Astrocyte (in vitro differentiated cells and primary cell): ENCODE measurements around the gene MAP1B. TPM values are rescaled to one million over a fixed set of nuclear protein-coding genes. Genes with fewer than 3 reads are reported as not detected.
"Not testable (repeated sequence)": the region's sequence is repeated elsewhere in the genome, so short reads cannot be mapped to it uniquely, and the experiment has no call there.

Experiments used
- DNase-seq: peaks from one replicate; pipeline ENCODE4 v3.0.0-alpha.2; 2010; ENCODE audit warnings: low read depth
- FAIRE-seq: peaks from 2 replicates; lab custom pipeline; 2011; peaks lifted over from hg19 to GRCh38; lab: Jason Lieb, UNC
- H2AFZ ChIP-seq: 2 replicates; pipeline ENCODE4 v1.6.0; 2012; ENCODE audit warnings: low read depth, low read length, inconsistent platforms
- H3K27ac ChIP-seq: 2 replicates; pipeline ENCODE4 v1.5.1; 2011; ENCODE audit warnings: low read depth, low read length, inconsistent platforms
- H3K27me3 ChIP-seq: 2 replicates; pipeline ENCODE4 v1.6.0; 2011; ENCODE audit warnings: low read length, inconsistent platforms; ENCODE audit not compliant: insufficient read depth
- H3K36me3 ChIP-seq: 2 replicates; pipeline ENCODE4 v1.5.1; 2011; ENCODE audit warnings: low read length, inconsistent platforms; ENCODE audit not compliant: insufficient read depth
- H3K4me1 ChIP-seq: 2 replicates; pipeline ENCODE4 v1.5.1; 2011; ENCODE audit warnings: low read length, inconsistent platforms; ENCODE audit not compliant: insufficient read depth
- H3K4me2 ChIP-seq: 2 replicates; pipeline ENCODE4 v1.6.0; 2012; ENCODE audit warnings: low read length, inconsistent platforms
- H3K4me3 ChIP-seq: 2 replicates; pipeline ENCODE4 v1.5.1; 2011; ENCODE audit warnings: low read depth, mild to moderate bottlenecking, low read length, inconsistent platforms; ENCODE audit not compliant: insufficient read depth
- H3K79me2 ChIP-seq: 2 replicates; pipeline ENCODE4 v1.6.0; 2012; ENCODE audit warnings: mild to moderate bottlenecking, low read length, inconsistent platforms; ENCODE audit not compliant: insufficient read depth
- H3K9ac ChIP-seq: 2 replicates; pipeline ENCODE4 v1.6.0; 2012; ENCODE audit warnings: mild to moderate bottlenecking, low read length, inconsistent platforms
- H3K9me3 ChIP-seq: 2 replicates; pipeline ENCODE4 v1.5.1; 2012; ENCODE audit warnings: low read depth, mild to moderate bottlenecking, low read length, inconsistent platforms; ENCODE audit not compliant: insufficient read depth
- H4K20me1 ChIP-seq: 2 replicates; pipeline ENCODE4 v1.6.0; 2012; ENCODE audit warnings: low read length, inconsistent platforms; ENCODE audit not compliant: insufficient read depth
- H3K27ac Mint-ChIP-seq: one replicate; pipeline ENCODE4 v1.8.0; 2021; ENCODE audit warnings: mild to moderate bottlenecking, mixed read lengths; ENCODE audit not compliant: unreplicated experiment
- H3K27me3 Mint-ChIP-seq: one replicate; pipeline ENCODE4 v1.8.0; 2021; ENCODE audit warnings: low read depth, mixed read lengths; ENCODE audit not compliant: unreplicated experiment
- H3K36me3 Mint-ChIP-seq: one replicate; pipeline ENCODE4 v1.8.0; 2021; ENCODE audit warnings: low read depth, mixed read lengths; ENCODE audit not compliant: unreplicated experiment
- H3K4me1 Mint-ChIP-seq: one replicate; pipeline ENCODE4 v1.8.0; 2021; ENCODE audit warnings: low read depth, mixed read lengths; ENCODE audit not compliant: unreplicated experiment
- H3K4me3 Mint-ChIP-seq: one replicate; pipeline ENCODE4 v1.8.0; 2021; ENCODE audit warnings: mild to moderate bottlenecking, moderate library complexity, mixed read lengths; ENCODE audit not compliant: unreplicated experiment
- H3K9me3 Mint-ChIP-seq: one replicate; pipeline ENCODE4 v1.8.0; 2021; ENCODE audit warnings: mild to moderate bottlenecking, mixed read lengths; ENCODE audit not compliant: unreplicated experiment
- EZH2 ChIP-seq: IDR thresholded peaks from 2 replicates; pipeline ENCODE4 v1.6.1; 2012; ENCODE audit warnings: mild to moderate bottlenecking, low read length, inconsistent platforms; ENCODE audit not compliant: insufficient read depth
- total RNA-seq: library from RNA; stranded (reverse); gene quantifications from 2 replicates; pipeline ENCODE4 v1.2.1, GENCODE V29; 2021
- TF ChIP-seq, protein P1 (sequence below): IDR thresholded peaks from 2 replicates; pipeline ENCODE4 v1.5.1; 2011; ENCODE audit warnings: low read depth, mild to moderate bottlenecking, inconsistent platforms, low read length, moderate library complexity; ENCODE audit not compliant: insufficient read depth

The MAP1B gene
- total RNA-seq, 1 donor from 2014 or later: 476 TPM

DNA sequence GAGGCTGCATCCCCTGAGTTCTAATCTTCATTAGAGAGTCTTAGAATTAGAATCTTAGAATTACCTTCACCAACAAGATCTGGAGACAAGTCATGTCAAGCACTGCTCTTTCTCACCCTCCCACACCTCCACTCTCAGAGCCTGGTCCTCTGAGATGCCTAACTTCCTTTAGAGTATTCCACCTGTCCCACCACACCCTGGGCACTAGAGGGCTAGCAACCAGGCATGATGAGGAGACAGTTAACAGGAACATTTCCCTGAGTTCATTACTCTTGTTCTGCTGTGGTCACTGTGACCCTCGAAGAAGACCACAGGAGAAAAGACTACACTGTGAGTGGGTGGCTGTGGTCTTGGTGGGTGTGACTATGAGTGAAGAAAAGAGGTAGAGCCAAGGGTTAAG, 25.2 kb upstream of the MAP1B start:
- peaks cover 2% of the 10 kb centered on the region for H3K9me3 Mint-ChIP-seq
- no peaks in the 10 kb centered on the region for H3K36me3 ChIP-seq
- no peak overlapping the region for H3K27ac ChIP-seq
- no peak overlapping the region for H2AFZ ChIP-seq
- peaks cover 9% of the 10 kb centered on the region for H3K4me1 Mint-ChIP-seq
- H3K4me2 ChIP-seq: no peak overlapping the region
- H3K9me3 ChIP-seq: no peaks in the 10 kb centered on the region
- FAIRE-seq (no peak), DNase-seq (no peak)
- no peaks in the 10 kb centered on the region for H3K79me2 ChIP-seq
- H3K27ac Mint-ChIP-seq: no peak overlapping the region
- no peaks in the 10 kb centered on the region for H4K20me1 ChIP-seq
- H3K4me1 ChIP-seq: no peaks in the 10 kb centered on the region
- no peaks in the 10 kb centered on the region for H3K27me3 ChIP-seq
- no peak overlapping the region for H3K4me3 ChIP-seq
- H3K36me3 Mint-ChIP-seq: no peaks in the 10 kb centered on the region
- no peak overlapping the region for H3K4me3 Mint-ChIP-seq
- H3K27me3 Mint-ChIP-seq: peaks cover 3% of the 10 kb centered on the region
- no peak overlapping the region for H3K9ac ChIP-seq
- TF ChIP-seq EZH2: no peak
- TF ChIP-seq, protein P1, sequence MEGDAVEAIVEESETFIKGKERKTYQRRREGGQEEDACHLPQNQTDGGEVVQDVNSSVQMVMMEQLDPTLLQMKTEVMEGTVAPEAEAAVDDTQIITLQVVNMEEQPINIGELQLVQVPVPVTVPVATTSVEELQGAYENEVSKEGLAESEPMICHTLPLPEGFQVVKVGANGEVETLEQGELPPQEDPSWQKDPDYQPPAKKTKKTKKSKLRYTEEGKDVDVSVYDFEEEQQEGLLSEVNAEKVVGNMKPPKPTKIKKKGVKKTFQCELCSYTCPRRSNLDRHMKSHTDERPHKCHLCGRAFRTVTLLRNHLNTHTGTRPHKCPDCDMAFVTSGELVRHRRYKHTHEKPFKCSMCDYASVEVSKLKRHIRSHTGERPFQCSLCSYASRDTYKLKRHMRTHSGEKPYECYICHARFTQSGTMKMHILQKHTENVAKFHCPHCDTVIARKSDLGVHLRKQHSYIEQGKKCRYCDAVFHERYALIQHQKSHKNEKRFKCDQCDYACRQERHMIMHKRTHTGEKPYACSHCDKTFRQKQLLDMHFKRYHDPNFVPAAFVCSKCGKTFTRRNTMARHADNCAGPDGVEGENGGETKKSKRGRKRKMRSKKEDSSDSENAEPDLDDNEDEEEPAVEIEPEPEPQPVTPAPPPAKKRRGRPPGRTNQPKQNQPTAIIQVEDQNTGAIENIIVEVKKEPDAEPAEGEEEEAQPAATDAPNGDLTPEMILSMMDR: no peak

DNA sequence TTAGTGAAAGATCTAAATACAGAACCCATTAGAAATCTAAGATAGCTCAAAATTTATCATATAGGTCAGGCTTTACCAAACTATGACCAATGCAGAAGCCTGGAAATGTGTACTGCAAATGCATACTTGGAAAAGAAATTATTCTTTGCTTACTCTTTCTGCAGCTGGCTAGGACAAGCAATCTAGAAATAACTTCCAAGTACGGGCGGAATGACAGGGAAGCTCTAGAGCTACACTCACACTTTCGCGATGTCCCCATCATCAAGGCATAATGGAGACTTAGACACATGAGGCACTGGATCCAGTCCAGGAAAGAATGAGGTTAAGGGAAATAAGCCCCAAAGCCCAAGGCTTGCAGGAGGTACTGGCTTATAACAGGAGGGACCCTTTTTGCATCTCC, 22.4 kb upstream of the MAP1B start:
- no peaks in the 10 kb centered on the region for H3K4me1 ChIP-seq
- no peaks in the 10 kb centered on the region for H3K9me3 ChIP-seq
- Mint-ChIP-seq H3K27ac (no peak overlapping the region), H3K4me3 (no peak overlapping the region), H3K4me1 (no peaks in the 10 kb centered on the region), H3K36me3 (no peaks in the 10 kb centered on the region), H3K27me3 (peaks cover 3% of the 10 kb centered on the region), H3K9me3 (peaks cover 2% of the 10 kb centered on the region)
- TF ChIP-seq EZH2: no peak
- TF ChIP-seq, protein P1: no peak
- no peaks in the 10 kb centered on the region for H4K20me1 ChIP-seq
- H3K4me2 ChIP-seq: no peak overlapping the region
- no peak overlapping the region for H3K9ac ChIP-seq
- no peak overlapping the region for H2AFZ ChIP-seq
- no peak overlapping the region for H3K27ac ChIP-seq
- H3K36me3 ChIP-seq: no peaks in the 10 kb centered on the region
- no peaks in the 10 kb centered on the region for H3K27me3 ChIP-seq
- no peaks in the 10 kb centered on the region for H3K79me2 ChIP-seq
- no peak for FAIRE-seq
- no peak overlapping the region for H3K4me3 ChIP-seq
- no peak for DNase-seq

DNA sequence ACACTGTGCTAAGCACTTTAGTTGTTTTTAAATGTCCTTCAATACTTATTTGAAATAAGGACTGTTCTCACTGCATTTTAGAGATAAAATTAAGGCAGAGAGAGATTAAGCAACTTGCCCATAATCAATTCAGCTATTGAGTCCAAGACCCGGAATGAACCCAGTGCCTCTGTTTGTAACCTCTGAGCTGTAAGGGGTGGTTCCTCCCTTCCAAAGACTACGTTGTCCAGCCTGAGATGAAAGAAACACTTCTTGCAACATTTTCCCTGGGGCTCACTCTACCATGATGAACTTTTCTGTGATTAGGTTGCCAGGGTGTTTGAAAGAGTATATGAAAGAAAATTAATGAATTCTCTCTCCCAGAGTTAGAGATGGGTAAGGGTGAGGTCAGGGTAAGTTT, 22.0 kb upstream of the MAP1B start:
- Histone ChIP-seq H3K4me1 (no peaks in the 10 kb centered on the region), H3K9me3 (no peaks in the 10 kb centered on the region), H3K9ac (no peak overlapping the region), H3K4me2 (no peak overlapping the region), H3K79me2 (no peaks in the 10 kb centered on the region), H2AFZ (no peak overlapping the region), H4K20me1 (no peaks in the 10 kb centered on the region), H3K27me3 (no peaks in the 10 kb centered on the region), H3K27ac (no peak overlapping the region), H3K4me3 (no peak overlapping the region), H3K36me3 (no peaks in the 10 kb centered on the region)
- TF ChIP-seq, protein P1: no peak
- TF ChIP-seq EZH2: no peak
- Mint-ChIP-seq H3K9me3 (peaks cover 2% of the 10 kb centered on the region), H3K4me1 (no peaks in the 10 kb centered on the region), H3K4me3 (no peak overlapping the region), H3K36me3 (no peaks in the 10 kb centered on the region), H3K27ac (no peak overlapping the region), H3K27me3 (peaks cover 3% of the 10 kb centered on the region)
- FAIRE-seq (no peak), DNase-seq (no peak)

DNA sequence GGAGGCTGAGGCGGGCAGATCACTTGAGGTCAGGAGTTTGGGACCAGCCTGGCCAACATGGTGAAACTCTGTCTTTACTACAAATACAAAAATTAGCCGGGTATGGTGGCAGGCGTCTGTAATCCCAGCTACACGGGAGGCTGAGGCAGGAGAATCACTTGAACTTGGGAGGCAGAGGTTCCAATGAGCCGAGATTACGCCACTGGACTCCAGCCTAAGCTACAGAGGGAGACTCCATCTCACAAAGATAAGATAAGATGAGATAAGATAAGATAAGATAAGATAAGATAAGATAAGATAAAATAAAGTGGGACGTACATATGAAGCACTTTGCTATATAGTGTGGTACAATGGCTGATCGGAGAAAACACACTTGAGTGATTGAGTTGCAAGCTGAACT, 17.6 kb upstream of the MAP1B start:
- not testable (repeated sequence) for H3K4me1 ChIP-seq, H3K27me3 ChIP-seq, H3K9me3 Mint-ChIP-seq, FAIRE-seq, H3K27ac Mint-ChIP-seq, H3K4me3 ChIP-seq, DNase-seq, H3K4me2 ChIP-seq, H3K36me3 Mint-ChIP-seq, H3K27me3 Mint-ChIP-seq, H3K36me3 ChIP-seq, H3K79me2 ChIP-seq, H3K4me1 Mint-ChIP-seq, H3K9ac ChIP-seq, H3K27ac ChIP-seq, H3K4me3 Mint-ChIP-seq, H4K20me1 ChIP-seq, H2AFZ ChIP-seq, H3K9me3 ChIP-seq
